Ovary (tissue), 3 donors: ENCODE data around the gene YJEFN3.

ENCODE experiments used
- CTCF ChIP-seq, 3 donors: fragments of 450-650 bp in 2 of 3; fragments of 200-600 bp in 1 of 3; IDR thresholded peaks; one replicate each; pipeline versions ENCODE4 v1.5.1 to v1.8.0; 2016 to 2022; ENCODE audit warnings: antibody characterized with exemption in 3 of 3, mild to moderate bottlenecking in 1 of 3
- EP300 ChIP-seq: sonication (generic); formaldehyde crosslinking; IDR thresholded peaks from one replicate; pipeline ENCODE4 v1.6.1; 2017; ENCODE audit warnings: antibody characterized with exemption
- POLR2A ChIP-seq: fragments of 450-650 bp; IDR thresholded peaks from one replicate; pipeline ENCODE4 v1.6.1; 2017; ENCODE audit warnings: antibody characterized with exemption, mild to moderate bottlenecking, moderate library complexity
- donor health status: DM: no; HTN: no; CAD: no.

- TF ChIP-seq CTCF (IDR thresholded peaks at IDR 0.05): no peak
- no peak for TF ChIP-seq POLR2A
- TF ChIP-seq EP300: no peak
Observed at GRCh38 chr19:19529783-19530422, 1.2 kb downstream of the YJEFN3 start.
